Stimulated activated CD8-positive, alpha-beta memory T cell treated with anti-CD3 and anti-CD28 coated beads, Interleukin-7, amount 100 ng/mL, for 24 hours (primary cell): ENCODE measurements around the gene EDDM13.
"Not testable (repeated sequence)": the region's sequence is repeated elsewhere in the genome, so short reads cannot be mapped to it uniquely, and the experiment has no call there.

Source experiments
- DNase-seq: peaks from one replicate; pipeline ENCODE4 v3.0.0-alpha.2; 2020; ENCODE audit warnings: low read depth

The EDDM13 gene

GRCh38 chr19:56272161-56272798 is at the start of gene EDDM13:
Gene EDDM13, plus strand, starts transcription at chr19:56272748. Its CDS starts 87 bp downstream, at chr19:56272835.
- no peak for DNase-seq

GRCh38 chr19:56222901-56223300 is 49.6 kb upstream of the EDDM13 start:
- DNase-seq: no peak

- DNase-seq: no peak
Observed at GRCh38 chr19:56223481-56223880, 49.1 kb upstream of the EDDM13 start.

- DNase-seq: no peak
Observed at GRCh38 chr19:56245121-56245740, 27.3 kb upstream of the EDDM13 start.

- not testable (repeated sequence) for DNase-seq
Observed at GRCh38 chr19:56245764-56246163, 26.8 kb upstream of the EDDM13 start.

- DNase-seq: not testable (repeated sequence)
Observed at GRCh38 chr19:56248736-56249338, 23.7 kb upstream of the EDDM13 start.

- DNase-seq: peak; percentile 51
Observed at GRCh38 chr19:56252699-56253422, 19.7 kb upstream of the EDDM13 start.

GRCh38 chr19:56253737-56254136 is 18.8 kb upstream of the EDDM13 start:
- no peak for DNase-seq

- no peak for DNase-seq
Observed at GRCh38 chr19:56258272-56258671, 14.3 kb upstream of the EDDM13 start.

GRCh38 chr19:56261145-56261544 is 11.4 kb upstream of the EDDM13 start:
- no peak for DNase-seq

GRCh38 chr19:56261932-56262331 is 10.6 kb upstream of the EDDM13 start:
- not testable (repeated sequence) for DNase-seq

- no peak for DNase-seq
Observed at GRCh38 chr19:56263319-56263718, 9.2 kb upstream of the EDDM13 start.

GRCh38 chr19:56266051-56266450 is 6.5 kb upstream of the EDDM13 start:
- no peak for DNase-seq

GRCh38 chr19:56269348-56269747 is 3.2 kb upstream of the EDDM13 start:
- no peak for DNase-seq

GRCh38 chr19:56270676-56271075 is 1.9 kb upstream of the EDDM13 start:
- no peak for DNase-seq

GRCh38 chr19:56271151-56271550 is 1.4 kb upstream of the EDDM13 start:
- no peak for DNase-seq

GRCh38 chr19:56273563-56274117 is 1.1 kb downstream of the EDDM13 start:
- no peak for DNase-seq

- no peak for DNase-seq
Observed at GRCh38 chr19:56282809-56283208, 10.3 kb downstream of the EDDM13 start.

- DNase-seq: no peak
Observed at GRCh38 chr19:56284746-56285145, 12.2 kb downstream of the EDDM13 start.

- no peak for DNase-seq
Observed at GRCh38 chr19:56290104-56290503, 17.6 kb downstream of the EDDM13 start.

GRCh38 chr19:56291867-56292266 is 19.3 kb downstream of the EDDM13 start:
- DNase-seq: no peak

GRCh38 chr19:56294549-56294948 is 22.0 kb downstream of the EDDM13 start:
- DNase-seq: no peak
